NCI-H2227 treated with DMSO at 0.1 percent for 48 hours (cell line): ENCODE results near the gene SYNE3.

Experiments used
- DNase-seq: peaks from one replicate; lab custom pipeline; 2025; lab: John Stamatoyannopoulos, UW

The SYNE3 gene, protein sequence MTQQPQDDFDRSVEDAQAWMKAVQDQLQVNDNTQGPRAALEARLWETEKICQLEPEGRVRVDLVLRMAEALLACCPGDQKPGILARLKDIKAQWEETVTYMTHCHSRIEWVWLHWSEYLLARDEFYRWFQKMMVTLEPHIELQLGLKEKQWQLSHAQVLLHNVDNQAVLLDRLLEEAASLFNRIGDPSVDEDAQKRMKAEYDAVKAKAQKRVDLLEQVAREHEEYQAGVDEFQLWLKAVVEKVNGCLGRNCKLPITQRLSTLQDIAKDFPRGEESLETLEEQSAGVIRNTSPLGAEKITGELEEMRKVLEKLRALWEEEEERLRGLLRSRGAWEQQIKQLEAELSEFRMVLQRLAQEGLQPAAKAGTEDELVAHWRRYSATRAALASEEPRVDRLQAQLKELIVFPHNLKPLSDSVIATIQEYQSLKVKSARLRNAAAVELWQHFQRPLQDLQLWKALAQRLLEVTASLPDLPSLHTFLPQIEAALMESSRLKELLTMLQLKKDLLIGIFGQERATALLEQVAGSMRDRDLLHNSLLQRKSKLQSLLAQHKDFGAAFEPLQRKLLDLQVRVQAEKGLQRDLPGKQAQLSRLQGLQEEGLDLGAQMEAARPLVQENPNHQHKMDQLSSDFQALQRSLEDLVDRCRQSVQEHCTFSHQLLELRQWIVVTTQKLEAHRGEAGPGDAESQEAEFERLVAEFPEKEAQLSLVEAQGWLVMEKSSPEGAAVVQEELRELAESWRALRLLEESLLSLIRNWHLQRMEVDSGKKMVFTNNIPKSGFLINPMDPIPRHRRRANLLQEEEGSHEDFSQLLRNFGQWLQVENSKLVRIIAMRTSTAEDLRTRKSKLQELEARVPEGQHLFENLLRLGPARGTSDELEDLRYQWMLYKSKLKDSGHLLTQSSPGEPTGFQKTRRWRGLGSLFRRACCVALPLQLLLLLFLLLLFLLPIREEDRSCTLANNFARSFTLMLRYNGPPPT

DNA sequence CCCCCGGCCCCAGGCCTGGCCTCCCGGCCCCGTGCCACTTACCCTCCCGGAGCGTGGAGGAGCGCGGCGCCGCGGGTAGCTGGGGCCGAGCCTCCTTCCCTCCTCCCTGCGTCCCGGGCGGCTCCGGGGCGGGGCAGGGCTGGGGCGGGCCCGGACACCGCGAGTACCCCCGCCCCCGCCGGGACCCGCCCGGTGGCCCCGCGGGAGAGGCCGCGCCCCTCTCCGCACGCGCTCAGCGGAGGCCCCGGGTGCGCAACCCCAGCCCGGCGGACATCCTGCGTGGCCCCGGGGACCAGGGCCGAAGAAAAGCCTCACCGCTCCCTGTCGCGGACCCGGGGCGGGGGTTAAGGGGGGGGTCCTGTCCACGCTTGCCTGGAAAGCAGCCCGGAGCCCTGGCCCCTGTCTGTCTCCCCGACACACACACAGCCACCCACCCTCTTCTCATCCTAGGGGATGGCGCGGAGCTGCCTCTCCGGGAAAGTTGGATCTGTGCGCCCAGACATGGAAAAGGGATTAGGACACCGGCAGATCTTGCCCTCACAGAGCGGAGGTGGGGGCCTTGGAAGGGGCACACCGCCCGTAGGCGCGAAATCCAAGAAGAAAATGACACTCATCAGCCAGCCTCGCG, at the start of gene SYNE3:
SYNE3 (minus strand) TSS at position 97 of the 628 bp plus-strand sequence. CDS start 40,829 bp downstream, outside the sequence.
- no peak for DNase-seq

DNA sequence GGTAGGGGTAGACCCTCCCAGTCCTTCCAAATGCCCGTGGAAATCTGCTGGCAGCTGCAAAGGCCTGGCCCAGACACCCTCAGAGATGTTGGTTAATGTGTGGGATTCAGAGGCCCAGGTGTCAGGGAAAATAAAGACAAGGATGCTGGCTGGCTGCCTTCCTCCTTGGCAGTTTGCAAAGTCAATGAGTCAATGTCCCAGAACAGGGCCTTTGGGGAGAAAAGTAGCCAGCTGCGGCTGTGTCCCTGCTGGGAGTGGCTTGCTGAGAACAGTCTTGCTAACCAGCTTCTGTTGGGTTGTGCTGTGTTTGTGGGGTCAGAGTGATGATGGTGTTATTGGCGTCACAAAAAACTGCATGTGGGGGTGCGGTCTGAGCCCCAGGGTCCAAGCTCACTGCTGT, 47.6 kb upstream of the SYNE3 start:
- DNase-seq, result no peak

DNA sequence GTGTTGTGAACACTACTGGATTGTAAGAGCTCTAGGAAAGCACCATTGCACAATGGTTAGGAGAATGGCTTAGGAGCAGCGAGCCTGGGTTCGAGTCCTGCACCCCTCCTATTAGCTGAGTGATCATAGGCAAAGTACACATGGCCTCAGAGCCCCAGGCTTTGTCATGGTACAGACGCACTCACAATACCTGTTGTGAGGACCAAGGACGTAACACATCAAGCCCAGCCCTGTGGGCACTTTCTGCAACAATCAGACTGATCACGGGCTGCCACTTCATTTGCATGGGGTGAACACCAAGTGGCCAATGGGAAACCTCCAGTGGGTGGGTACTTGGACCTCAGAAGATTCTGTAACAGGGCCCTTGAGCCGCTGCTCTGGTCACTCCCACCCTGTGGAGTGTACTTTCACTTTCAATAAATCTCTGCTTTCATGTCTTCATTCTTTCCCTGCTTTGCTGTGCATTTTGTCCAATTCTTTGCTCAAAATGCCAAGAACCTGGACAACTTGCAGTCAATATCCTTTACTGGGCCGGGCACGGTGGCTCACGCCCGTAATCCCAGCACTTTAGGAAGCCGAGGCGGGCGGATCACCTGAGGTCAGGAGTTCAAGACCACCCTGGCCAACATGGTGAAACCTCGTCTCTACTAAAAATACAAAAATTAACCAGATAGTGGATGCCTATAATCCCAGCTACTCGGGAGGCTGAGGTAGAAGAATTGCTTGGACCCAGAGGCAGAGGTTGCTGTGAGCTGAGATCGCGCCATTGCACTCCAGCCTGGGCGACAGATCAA, 46.6 kb upstream of the SYNE3 start:
- DNase-seq, result no peak

DNA sequence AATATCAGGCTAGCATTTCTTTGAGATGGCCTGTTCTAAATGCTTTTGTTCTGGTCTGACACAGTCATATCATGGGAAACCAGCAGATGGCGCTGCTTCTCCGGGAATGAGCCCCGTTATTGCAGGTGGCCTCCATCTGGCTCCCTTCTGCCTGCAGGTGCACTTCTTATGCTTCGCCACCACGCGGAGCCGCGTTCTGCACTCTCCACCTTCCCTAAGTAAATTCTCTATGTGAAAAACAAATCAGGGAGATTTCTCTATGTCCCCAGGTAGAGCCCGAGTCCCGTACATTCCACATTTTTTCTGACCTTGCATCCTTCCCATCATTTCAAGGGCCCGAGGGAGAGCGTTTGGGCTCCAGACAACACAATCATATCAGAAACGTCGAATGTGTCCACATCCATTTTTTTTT, 44.6 kb upstream of the SYNE3 start:
- DNase-seq, result peak; percentile 91

DNA sequence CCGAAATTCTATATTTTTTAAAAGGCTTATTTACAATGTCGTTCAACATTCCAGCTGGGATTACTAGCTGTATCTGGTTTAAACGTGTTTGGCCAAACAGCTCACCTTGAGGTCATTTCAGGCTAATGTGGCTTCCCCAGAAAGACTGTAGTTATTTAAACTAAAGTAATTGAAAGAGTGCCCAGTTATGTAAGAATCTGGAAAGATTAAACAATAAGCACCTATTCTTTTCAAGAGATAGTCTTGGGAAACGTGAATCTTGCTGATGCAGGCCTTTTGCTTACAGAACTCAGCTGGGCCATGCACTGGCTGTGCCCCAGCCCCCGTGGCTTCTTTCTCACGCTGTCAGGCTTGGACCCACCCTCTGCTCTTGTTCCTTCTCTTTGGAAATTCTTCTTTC, 42.8 kb upstream of the SYNE3 start:
- no peak for DNase-seq

DNA sequence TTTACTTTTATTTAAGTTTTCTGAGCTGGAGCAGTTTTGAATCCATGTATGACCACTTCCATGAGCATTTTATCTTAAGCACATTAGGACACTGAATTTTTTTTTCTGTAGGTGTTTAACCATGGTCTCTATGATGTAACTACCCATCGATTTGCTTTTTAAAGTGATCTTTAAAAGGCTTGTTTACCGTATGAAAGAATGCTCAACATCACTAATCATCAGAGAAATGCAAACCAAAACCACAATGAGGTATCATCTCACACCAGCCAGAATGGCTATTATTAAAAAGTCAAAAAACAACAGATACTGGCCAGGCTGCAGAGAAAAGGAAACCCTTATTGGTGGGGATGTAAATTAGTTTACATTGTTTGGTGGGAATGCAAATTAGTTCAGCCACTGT, 41.4 kb upstream of the SYNE3 start:
- no peak for DNase-seq

DNA sequence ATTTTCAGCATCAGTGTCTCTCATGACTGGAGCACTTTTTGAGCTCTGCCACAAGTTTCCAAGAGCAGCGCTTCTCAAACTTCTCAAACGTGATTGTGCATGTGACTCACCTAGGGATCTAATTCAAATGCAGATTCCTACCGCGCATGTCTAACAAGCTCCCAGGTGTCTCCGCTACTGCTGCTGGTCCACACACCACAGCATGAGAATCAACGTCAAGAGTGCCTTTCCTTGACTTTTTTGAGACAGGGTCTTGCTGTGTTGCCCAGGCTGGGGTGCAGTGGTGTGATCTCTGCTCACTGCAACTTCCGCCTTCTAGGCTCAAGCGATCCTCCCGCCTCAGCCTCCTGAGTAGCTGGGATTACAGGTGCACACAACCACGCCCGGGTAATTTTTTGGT, 40.8 kb upstream of the SYNE3 start:
- no peak for DNase-seq

DNA sequence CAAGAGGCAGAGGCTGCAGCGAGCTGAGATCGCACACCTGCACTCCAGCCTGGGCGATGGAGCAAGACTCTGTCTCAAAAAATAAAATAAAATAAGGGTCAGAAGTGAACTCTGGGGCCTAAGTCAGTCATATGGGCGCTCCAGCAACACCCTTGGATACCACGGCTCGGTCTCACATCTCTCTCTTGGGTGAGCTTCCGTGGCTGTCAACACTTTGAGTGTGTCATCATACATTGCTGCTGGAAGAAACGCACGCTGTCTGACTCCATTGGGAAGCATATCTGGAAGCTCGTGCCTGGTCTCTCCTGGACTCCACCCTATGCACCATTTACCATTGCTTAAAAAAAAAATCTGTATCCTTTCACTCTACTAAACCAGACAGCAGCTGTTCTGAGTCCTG, 38.6 kb upstream of the SYNE3 start:
- no peak for DNase-seq

DNA sequence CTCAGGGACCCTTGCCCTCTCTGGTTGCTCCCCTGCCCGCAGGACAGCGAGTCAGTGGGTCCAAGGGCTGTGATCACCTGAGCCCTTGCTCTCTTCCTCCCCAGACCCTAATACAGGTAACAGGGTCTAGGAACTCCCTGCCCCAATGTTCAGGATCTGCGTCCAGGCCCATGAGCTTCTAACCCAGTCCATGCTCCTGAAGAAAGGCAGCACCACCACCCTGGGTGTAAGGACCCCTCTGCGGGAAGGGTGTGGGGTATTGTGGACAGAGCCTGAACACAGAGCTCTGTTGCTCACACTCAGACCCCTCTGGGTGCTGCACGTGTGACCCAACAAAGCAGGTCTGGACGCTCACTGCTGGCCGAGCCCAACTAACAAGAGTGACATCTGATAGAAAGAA, 36.7 kb upstream of the SYNE3 start:
- no peak for DNase-seq

DNA sequence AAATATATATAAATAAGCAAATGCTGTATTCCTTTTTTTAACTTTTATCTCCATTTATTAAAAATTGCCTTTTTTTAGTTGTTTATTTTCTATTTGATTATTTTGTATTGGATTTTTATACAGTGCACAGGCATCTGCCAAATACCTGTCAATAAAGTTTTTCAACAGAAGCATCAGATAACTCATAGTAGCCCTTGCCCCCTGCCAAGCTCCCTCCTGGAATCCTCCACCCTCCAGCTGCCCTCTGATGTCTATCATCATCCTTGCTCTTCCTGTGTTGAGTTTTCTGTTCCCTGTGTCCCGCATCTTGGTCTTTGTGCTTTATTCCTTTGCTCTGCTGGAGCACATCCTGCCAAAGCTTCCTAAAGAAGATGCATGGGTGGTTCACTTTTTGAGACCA, 35.0 kb upstream of the SYNE3 start:
- no peak for DNase-seq

DNA sequence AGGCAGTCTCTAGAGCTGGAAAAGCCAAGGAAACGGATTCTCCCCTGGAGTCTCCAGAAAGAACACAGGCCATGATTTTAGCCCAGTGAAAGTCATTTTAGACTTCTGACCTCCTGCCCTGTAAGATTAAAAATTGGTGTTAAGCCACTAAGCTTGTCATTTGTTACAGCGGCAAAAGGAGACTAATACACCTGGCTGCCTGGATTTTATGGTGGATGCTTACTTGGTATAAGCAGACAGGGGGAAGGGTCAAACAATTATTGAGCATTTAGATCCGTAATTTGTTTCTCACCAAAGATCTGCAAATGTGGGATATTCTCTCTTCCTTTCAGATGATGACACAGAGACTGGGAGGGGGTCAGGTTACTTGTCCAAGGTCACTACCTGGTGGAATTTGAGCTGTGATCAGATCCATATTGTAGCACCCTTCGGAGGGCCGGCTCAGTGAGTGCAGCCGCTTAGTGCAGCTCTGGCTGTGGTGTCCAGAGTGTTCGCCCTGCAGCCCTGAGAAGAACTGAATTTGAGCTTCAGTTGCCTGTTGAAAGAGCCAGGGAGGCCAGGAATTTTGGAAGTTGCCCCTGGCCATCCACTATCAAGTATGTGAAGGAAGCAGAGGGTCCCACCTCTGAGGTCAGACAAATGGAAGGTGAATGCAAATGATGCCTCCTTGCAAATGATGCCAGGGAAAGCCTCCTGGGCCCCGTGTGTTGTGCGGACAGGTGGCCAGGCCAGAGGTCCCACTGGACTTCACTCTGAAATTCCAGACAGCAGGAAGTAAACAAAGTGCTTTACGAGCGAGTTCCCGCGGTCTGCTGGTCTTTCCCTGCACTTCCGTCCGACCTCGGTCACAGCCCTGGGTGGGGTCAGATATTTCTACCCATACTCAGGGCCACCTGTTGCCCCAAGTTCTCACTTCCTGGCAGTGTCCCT, 33.5 kb upstream of the SYNE3 start:
- no peak for DNase-seq

DNA sequence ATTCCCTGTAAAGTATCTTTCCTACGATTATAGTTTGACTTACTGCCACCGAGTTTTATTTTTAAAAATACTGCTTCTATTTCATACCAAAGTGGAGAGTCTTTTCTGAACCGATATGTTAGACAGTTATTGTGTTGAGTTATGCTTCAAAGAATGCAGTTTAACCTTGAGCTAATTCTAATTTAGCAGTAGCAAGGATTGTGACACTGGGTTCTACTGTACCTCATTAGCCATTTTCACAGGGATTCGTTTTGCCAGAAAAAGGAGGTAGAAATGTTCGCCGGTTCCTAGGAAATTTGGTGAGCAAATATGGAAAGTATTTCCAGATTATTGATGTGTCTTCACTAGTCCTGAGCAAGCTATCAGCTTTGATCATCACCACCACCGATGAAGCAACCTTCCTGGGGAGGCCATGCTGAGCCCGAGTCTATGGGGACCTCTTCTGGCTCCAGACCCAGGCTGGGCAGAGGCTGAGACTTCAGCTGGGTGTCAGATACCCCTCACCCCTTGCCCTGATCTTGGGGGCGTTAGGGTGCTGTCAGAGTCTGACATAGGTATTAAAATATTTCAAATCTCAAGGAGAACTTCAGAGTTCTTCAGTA, 32.0 kb upstream of the SYNE3 start:
- DNase-seq, result no peak

DNA sequence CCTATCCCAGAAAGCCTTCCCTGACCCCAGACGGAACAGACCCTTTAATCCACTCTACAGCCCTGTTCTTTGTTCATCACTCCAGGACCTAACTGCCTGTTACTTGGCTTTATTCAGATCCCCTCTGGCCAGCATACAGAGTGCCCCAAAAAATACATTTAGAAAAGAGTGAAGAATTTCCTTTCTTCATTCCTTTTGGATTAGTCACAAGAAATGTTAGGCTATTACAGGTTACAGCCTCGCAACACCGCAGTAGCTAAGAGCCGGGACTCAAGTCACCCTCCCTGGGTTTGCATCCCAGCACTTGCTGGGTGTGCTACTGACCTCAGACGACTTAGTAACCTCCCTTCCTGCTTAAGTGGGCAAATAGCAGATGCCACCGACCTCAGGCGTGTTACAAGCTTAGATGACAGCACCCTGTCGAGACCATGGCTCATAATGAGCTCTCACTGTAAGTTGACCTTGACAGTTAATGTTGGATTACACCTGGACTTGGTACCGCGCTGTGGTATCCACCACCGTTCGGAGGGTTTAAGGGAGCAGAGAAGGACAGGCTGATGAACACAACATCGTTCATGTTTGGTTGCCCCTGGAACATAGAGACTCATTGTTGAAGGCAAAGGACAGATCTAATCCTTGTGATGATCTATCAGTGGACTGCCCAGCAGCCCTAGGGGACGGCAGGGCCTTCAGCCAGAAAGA, 31.3 kb upstream of the SYNE3 start:
- no peak for DNase-seq

DNA sequence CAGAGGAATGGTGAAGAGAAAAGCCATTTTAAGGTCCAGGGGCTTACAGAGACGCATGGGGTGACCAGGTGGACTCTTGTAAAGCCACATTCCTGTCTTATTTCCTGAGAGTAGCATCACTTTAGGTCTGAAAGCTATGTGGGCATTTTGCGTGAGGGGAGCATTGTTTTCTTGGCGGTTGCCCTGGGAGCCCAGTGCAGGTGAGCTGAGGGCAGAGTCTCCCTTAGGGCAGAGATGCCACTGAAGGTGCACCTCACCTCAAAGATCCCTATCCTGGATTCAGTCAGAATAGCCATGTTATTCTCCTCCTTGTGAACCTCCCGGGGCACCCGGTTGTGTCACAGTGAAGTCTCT, 30.8 kb upstream of the SYNE3 start:
- DNase-seq, result no peak

DNA sequence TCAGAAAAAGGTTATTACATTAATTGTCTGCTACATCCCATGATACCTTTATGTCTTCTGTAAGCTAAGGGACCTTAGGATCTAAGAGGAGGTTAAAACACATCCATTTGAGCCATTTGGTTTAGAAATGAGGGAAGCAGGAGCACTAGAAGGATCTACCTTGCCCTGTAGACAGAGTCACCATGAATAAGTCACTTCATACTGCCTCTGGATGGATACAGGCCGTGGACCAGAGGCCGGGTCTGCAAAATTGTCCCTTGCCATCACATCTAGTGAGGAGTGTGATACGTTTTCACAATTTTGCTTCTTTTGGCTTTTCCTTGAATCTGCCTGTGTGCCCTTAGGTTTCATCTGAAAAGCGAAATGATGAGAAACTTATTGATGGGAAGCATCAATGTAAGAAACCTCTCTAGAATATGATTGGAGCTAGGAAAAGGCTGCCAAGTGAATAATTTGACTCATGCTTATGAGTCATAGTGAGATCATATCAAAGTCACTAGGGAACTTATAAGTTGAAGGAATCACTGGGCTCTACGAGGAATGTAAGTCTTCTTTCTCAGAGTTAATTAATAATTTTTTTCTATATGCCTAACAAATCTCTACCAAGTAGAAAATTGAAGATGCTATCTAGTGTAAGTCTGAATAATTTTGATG, 29.2 kb upstream of the SYNE3 start:
- DNase-seq, result no peak

DNA sequence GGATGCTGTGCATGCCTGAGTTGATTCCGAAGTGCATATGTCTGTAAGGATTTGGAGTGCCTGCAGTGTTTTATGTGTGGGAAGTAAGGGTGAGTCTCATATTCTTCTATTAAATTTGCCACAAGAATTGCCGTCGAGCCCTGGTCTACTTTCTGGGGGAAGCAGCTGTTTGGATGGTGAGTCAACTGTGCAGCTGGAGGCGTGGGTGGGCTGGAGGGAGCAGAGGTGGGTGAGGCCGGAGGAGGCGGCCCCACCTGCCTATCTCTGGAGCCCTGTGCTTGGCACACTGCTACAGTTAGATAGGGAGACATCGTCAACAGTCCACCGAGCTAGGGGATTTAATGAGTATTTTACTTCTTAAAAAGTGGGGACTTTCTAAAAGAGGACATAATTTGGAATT, 28.1 kb upstream of the SYNE3 start:
- DNase-seq, result no peak

DNA sequence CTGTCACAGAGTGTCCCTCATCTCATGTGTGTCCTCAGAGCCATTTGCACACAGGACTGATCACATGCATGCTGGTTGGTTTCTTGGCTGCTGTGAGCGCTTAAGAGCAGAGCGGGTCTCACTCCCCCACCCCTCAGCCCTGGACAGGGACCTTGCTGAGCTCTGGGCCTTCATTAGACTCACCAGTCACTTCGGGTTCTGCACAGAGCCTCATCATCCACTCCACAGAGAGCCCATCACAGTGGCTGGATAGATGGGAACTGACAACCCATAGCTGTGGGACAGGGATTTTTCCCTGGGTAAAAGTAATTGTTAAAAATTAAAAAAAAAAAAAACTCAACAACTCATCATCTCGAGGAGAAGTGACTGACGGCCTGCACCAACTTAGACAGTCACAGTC, 26.6 kb upstream of the SYNE3 start:
- DNase-seq, result no peak

DNA sequence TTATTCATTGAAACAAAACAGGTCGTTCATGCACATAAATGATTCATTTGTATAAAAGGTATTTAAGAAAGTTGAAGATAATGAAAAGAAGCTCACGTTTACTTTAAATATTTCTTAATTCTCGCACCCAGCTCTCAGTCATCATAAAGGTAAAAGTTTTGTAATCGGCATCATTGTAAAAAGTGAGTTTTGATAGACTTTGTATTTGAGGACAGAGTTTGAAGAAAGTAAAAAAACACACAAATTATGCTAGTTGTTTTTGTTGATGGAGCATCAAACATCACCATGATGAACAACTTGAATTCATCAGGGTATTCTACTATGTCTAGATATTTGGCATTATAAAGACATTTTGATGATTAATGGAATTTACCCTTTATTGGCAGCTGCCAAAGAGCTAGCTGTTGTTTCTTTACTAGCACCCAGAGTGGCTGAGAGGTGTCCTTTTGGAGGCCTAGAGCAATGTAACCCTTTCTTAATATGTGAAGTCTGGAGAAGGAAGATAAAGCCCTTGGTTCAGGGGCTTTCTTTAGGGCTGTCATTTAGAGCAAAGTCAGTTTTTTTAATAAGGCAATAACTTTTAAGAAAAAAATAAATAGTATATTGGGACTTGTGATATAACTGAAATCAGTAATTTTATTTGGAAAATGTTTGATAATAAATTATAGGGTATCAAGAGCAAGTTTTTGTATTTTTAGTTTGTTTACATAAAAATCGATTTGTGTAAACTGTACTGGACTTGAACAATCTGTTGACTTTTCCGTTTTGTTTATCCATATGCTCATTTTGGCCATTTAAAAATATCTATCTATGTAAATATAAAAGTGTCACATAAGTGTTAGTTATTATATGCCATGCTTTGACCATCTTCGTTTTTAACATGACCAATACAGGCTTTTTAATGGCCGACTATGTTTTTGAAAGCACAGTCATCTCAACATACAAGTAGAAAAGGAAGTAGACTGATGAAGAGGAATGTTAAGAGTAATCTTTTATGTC, 25.8 kb upstream of the SYNE3 start:
- no peak for DNase-seq
